ENCODE data around the gene SLC39A2. TPM values are rescaled to one million over a fixed set of nuclear protein-coding genes. Genes with fewer than 3 reads are reported as not detected.

The SLC39A2 gene
- total RNA-seq, 4 donors from 2014 or later = not detected

DNA sequence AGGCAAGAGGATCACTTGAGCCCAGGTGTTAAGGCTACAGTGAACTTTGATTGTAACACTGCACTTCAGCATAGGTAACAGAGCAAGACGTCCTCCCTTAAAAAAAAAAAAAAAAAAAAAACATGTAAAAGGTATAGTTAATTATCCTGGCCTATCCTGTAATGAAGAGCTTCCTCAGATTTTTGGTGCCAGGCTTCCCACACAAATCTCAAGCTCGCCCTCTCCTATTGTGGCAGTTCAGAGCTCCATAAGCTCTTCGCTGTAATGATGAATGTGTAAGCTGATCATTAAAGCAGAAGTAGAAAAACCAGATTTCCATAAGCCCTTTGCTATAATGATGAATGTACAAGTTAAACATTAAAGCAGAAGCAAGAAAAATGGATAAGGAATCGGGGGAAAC, 2.0 kb upstream of the SLC39A2 start:
- TF ChIP-seq POLR2A (IDR thresholded peaks at IDR 0.05) = no peak
- no peak for TF ChIP-seq CTCF (IDR thresholded peaks at IDR 0.05)
- TF ChIP-seq EP300 (IDR thresholded peaks at IDR 0.05) = no peak
- Histone ChIP-seq H3K27me3 (no peaks in the 10 kb centered on the region), H3K36me3 (peaks cover 0 to 66% (median 29%) of the 10 kb centered on the region in 3 donors), H3K4me1 (peaks cover 0 to 3% (median 0%) of the 10 kb centered on the region in 4 donors), H3K4me3 (no peak overlapping the region), H3K9me3 (no peaks in the 10 kb centered on the region), H3K27ac (no peak overlapping the region)
- WGBS, 2 donors = 61 to 71% methylated on average over 4 of the region's 4 CpGs
- no peak for DNase-seq (ENCODE audit: low spot score in 2 of 2)

DNA sequence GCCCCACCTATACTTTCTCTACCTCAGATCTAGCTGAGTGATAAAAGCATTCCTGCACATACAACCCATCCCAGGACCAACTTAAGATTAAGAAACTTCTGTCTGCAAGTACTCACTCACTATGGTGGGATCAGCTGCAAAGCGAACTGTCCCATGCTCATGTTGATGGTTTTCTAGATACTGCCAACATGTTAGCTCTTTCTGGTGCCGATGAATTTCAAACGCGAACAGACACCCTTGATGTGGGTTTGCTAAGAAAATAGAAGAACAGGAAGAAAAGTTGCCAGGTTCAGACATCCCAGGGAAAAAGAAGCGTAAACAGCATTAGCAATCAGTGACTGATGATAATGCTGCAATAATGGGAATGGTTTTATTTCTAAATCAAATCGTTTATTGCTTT, 1.5 kb upstream of the SLC39A2 start:
- Histone ChIP-seq H3K4me1 (no peaks in the 10 kb centered on the region), H3K27ac (no peak overlapping the region), H3K27me3 (no peaks in the 10 kb centered on the region), H3K36me3 (peaks cover 0 to 62% (median 29%) of the 10 kb centered on the region in 3 donors), H3K4me3 (no peak overlapping the region), H3K9me3 (no peaks in the 10 kb centered on the region)
- no peak for DNase-seq (ENCODE audit: low spot score in 2 of 2)
- 78 to 83% methylated on average over 6 of the region's 6 CpGs for WGBS, 2 donors
- TF ChIP-seq CTCF (IDR thresholded peaks at IDR 0.05) (no peak), POLR2A (IDR thresholded peaks at IDR 0.05) (no peak), EP300 (IDR thresholded peaks at IDR 0.05) (no peak)

DNA sequence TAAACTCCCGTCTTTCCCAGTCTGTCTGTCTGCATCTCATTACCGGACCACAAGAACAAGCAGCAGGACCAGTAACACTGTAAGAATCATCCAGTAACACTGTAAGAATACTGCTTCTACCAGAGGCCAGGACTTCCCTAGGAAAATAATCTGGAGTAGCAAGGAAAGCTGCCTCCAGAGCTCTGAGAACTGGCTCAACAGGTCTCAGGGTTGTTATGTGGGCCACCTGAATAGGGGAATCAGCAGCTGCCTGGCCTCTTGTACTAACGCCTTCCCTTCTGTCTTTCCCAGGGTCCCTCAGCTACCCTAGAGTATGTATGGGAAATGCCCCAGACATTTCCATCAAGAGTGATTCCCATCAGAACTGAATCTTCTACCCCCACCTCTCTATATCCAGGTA, 954 bp upstream of the SLC39A2 start:
- DNase-seq (ENCODE audit: low spot score in 2 of 2) = no peak
- TF ChIP-seq EP300 (IDR thresholded peaks at IDR 0.05) (no peak), POLR2A (IDR thresholded peaks at IDR 0.05) (no peak), CTCF (IDR thresholded peaks at IDR 0.05) (no peak)
- H3K9me3 ChIP-seq = no peaks in the 10 kb centered on the region
- H3K4me1 ChIP-seq = no peaks in the 10 kb centered on the region
- H3K36me3 ChIP-seq = peaks cover 0 to 56% (median 29%) of the 10 kb centered on the region in 3 donors
- H3K27ac ChIP-seq = no peak overlapping the region
- no peaks in the 10 kb centered on the region for H3K27me3 ChIP-seq
- 60 to 72% methylated on average over 3 of the region's 3 CpGs for WGBS, 2 donors
- H3K4me3 ChIP-seq = no peak overlapping the region

DNA sequence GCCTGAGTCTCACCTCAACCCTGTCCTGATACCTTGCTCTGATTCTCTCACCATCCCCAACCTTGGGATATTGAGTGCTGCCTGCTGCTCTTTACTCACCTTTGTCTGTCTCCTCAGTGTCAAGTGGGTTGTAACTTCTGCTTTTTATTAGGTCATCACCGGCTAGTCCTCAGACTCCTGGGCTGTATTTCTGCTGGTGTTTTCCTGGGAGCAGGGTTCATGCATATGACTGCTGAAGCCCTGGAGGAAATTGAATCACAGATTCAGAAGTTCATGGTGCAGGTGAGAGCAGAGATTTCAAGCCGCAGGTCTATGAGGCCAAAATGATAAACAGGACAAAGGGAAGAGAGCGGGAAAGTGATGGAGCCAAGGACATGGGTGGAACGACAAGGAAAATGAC, 498 bp downstream of the SLC39A2 start:
- Histone ChIP-seq H3K27me3 (no peaks in the 10 kb centered on the region), H3K4me3 (no peak overlapping the region), H3K36me3 (peaks cover 0 to 42% (median 21%) of the 10 kb centered on the region in 3 donors), H3K9me3 (no peaks in the 10 kb centered on the region), H3K27ac (no peak overlapping the region), H3K4me1 (no peaks in the 10 kb centered on the region)
- TF ChIP-seq POLR2A (IDR thresholded peaks at IDR 0.05) (no peak), CTCF (IDR thresholded peaks at IDR 0.05) (no peak), EP300 (IDR thresholded peaks at IDR 0.05) (no peak)
- WGBS, 2 donors = 65 to 76% methylated on average over 4 of the region's 4 CpGs
- no peak for DNase-seq (ENCODE audit: low spot score in 2 of 2)

GRCh38 chr14:21001218-21001617, 2.1 kb downstream of the SLC39A2 start:
- Histone ChIP-seq H3K4me3 (no peak overlapping the region), H3K9me3 (no peaks in the 10 kb centered on the region), H3K27ac (no peak overlapping the region), H3K36me3 (peaks cover 0 to 25% (median 6%) of the 10 kb centered on the region in 3 donors), H3K27me3 (no peaks in the 10 kb centered on the region), H3K4me1 (no peaks in the 10 kb centered on the region)
- TF ChIP-seq POLR2A (IDR thresholded peaks at IDR 0.05) (no peak), EP300 (IDR thresholded peaks at IDR 0.05) (no peak), CTCF (IDR thresholded peaks at IDR 0.05) (no peak)
- WGBS, 2 donors = 70 to 83% methylated on average over 6 to 7 of the region's 7 CpGs
- no peak for DNase-seq (ENCODE audit: low spot score in 2 of 2)

All from tibial nerve (tissue), 4 donors.